OCI-LY3 (cell line): ENCODE measurements around the gene RNF112.

ENCODE experiments used
- H2AFZ ChIP-seq: fragments of 200-600, 300-600 bp; shearing (Covaris generic); 2 replicates; pipeline ENCODE4 v1.6.0; 2014; ENCODE audit warnings: antibody characterized with exemption, low read depth, low read length
- H3K27ac ChIP-seq: fragments of 200-600, 300-600 bp; sonication (generic); 2 replicates; pipeline ENCODE4 v1.5.1; 2014; ENCODE audit warnings: mild to moderate bottlenecking, low read length, moderate library complexity, mixed read lengths
- H3K27me3 ChIP-seq: fragments of 200-600, 300-600 bp; sonication (generic); 2 replicates; pipeline ENCODE4 v1.6.1; 2014; ENCODE audit warnings: low read depth, low read length, mixed read lengths
- H3K36me3 ChIP-seq: fragments of 200-600, 300-600 bp; sonication (generic); replicated peaks from 2 replicates; pipeline ENCODE3; 2014; ENCODE audit warnings: low read depth, low read length, mixed read lengths
- H3K4me1 ChIP-seq: fragments of 300-600, 200-600 bp; sonication (generic); 2 replicates; pipeline ENCODE4 v1.6.1; 2014; ENCODE audit warnings: low read length, mixed read lengths
- H3K4me2 ChIP-seq: fragments of 200-600, 300-600 bp; sonication (generic); 2 replicates; pipeline ENCODE4 v1.6.1; 2014; ENCODE audit warnings: low read length, mixed read lengths
- H3K4me3 ChIP-seq: fragments of 300-600, 200-600 bp; sonication (generic); 2 replicates; pipeline ENCODE4 v1.5.1; 2014; ENCODE audit warnings: antibody characterized with exemption, mild to moderate bottlenecking, low read length, moderate library complexity
- H3K79me2 ChIP-seq: fragments of 300-600, 200-600 bp; shearing (Covaris generic); 2 replicates; pipeline ENCODE4 v1.6.1; 2014; ENCODE audit warnings: mild to moderate bottlenecking, low read length, mixed read lengths
- H3K9ac ChIP-seq: fragments of 300-600, 200-600 bp; shearing (Covaris generic); 2 replicates; pipeline ENCODE4 v1.6.0; 2014; ENCODE audit warnings: mild to moderate bottlenecking, low read length, moderate library complexity
- H3K9me3 ChIP-seq: fragments of 200-600, 300-600 bp; shearing (Covaris generic); 2 replicates; pipeline ENCODE4 v1.6.1; 2014; ENCODE audit warnings: low read length, mixed read lengths; ENCODE audit not compliant: insufficient read depth
- H4K20me1 ChIP-seq: fragments of 200-600, 300-600 bp; sonication (generic); 2 replicates; pipeline ENCODE4 v1.6.1; 2016; ENCODE audit warnings: low read length, mixed read lengths; ENCODE audit not compliant: insufficient read depth
- EZH2phosphoT487 ChIP-seq: fragments of 200-600 bp; shearing (Covaris generic); IDR thresholded peaks from 2 replicates; pipeline ENCODE4 v1.6.1; 2018; ENCODE audit warnings: antibody characterized with exemption, mixed run types, low read depth
- TF ChIP-seq, protein P1 (sequence below): fragments of 200-600, 300-600 bp; sonication (generic); IDR thresholded peaks from 2 replicates; pipeline ENCODE4 v1.5.1; 2014; ENCODE audit warnings: antibody characterized with exemption, low read length, low read depth

Gene RNF112

DNA sequence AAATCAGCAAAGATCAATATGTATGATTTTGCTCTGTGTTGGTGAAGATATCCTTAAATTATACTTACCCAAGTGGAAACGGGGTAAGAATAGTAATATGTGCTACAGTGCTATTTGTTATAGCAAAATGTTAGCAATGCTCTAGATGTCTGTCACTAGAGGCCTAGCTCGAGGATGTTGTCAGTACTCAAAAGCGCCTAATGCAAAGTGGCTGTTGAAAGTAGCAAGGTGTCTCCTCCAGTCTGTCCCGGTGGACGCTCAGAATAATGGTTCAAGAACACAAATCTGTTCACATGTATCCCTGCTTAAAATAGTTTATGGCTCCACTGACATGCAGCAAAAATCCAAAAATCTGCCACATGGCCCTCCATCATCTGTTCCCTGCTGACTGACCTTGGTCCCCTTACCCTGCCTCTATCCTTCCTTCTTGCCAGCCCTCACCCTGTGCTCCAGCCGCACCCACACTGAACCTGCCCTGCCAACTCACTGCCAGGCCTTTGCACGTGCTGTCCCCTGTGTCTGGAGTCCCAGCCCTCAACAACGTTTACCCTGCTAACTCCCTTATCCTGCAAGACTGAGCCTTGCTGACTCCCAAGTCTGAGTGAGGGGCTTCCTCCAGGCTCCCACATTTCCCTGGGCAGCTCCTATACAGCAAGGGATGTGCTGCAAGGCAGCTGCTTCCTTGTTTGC, 9.6 kb upstream of the RNF112 start:
- H3K27ac ChIP-seq: no peak overlapping the region
- no peaks in the 10 kb centered on the region for H3K27me3 ChIP-seq
- H3K4me2 ChIP-seq: no peak overlapping the region
- no peak overlapping the region for H3K4me3 ChIP-seq
- no peaks in the 10 kb centered on the region for H3K79me2 ChIP-seq
- TF ChIP-seq, protein P1, sequence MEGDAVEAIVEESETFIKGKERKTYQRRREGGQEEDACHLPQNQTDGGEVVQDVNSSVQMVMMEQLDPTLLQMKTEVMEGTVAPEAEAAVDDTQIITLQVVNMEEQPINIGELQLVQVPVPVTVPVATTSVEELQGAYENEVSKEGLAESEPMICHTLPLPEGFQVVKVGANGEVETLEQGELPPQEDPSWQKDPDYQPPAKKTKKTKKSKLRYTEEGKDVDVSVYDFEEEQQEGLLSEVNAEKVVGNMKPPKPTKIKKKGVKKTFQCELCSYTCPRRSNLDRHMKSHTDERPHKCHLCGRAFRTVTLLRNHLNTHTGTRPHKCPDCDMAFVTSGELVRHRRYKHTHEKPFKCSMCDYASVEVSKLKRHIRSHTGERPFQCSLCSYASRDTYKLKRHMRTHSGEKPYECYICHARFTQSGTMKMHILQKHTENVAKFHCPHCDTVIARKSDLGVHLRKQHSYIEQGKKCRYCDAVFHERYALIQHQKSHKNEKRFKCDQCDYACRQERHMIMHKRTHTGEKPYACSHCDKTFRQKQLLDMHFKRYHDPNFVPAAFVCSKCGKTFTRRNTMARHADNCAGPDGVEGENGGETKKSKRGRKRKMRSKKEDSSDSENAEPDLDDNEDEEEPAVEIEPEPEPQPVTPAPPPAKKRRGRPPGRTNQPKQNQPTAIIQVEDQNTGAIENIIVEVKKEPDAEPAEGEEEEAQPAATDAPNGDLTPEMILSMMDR: no peak
- TF ChIP-seq EZH2phosphoT487: no peak
- H3K36me3 ChIP-seq: no peaks in the 10 kb centered on the region
- no peaks in the 10 kb centered on the region for H3K9me3 ChIP-seq
- no peaks in the 10 kb centered on the region for H4K20me1 ChIP-seq
- no peak overlapping the region for H2AFZ ChIP-seq
- peaks cover 7% of the 10 kb centered on the region for H3K4me1 ChIP-seq
- no peak overlapping the region for H3K9ac ChIP-seq

DNA sequence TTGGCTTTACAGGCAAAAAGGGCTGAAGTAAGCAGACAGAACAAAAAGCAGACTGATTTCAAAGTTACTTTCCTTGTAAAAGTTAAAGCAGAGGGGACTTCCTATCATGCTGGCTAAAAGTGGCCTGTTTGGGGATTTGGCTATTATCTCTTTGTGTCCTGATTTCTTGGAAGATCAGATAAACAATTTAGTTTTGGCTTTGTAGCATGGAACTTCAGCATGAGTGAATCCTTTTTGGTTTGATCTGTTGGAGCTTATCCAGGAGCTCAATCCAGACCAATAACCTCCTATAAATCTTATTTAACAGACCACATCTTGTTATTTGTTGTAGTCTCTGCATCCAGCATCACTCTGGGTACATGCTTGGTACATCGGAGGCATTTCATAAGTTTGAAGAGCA, 8.9 kb upstream of the RNF112 start:
- Histone ChIP-seq H3K27me3 (no peaks in the 10 kb centered on the region), H3K9ac (no peak overlapping the region), H3K36me3 (no peaks in the 10 kb centered on the region), H4K20me1 (no peaks in the 10 kb centered on the region), H3K4me3 (no peak overlapping the region), H3K79me2 (no peaks in the 10 kb centered on the region), H3K4me1 (peaks cover 7% of the 10 kb centered on the region), H2AFZ (no peak overlapping the region), H3K9me3 (no peaks in the 10 kb centered on the region), H3K4me2 (no peak overlapping the region), H3K27ac (no peak overlapping the region)
- TF ChIP-seq, protein P1: no peak
- no peak for TF ChIP-seq EZH2phosphoT487

DNA sequence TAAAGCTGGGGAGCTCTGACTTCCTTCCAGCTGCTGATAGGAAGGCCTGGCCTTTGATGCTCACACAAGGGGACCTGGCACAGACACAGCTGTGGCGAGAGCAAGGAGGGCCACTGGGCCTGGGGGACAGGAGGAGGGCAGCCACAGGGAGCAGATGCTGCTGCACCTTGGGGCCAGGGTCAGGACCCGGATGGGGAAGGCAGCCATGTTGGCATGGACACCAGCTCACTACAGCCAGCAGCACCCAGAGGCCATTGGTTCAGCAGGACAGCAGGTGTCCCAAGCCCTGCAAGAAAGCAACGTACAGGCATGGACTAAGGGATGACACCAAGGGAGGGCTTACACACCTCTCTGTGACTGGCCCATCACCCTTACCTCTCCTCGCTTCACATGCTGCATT, 8.0 kb upstream of the RNF112 start:
- no peaks in the 10 kb centered on the region for H3K36me3 ChIP-seq
- TF ChIP-seq, protein P1: no peak
- TF ChIP-seq EZH2phosphoT487: no peak
- no peaks in the 10 kb centered on the region for H3K4me1 ChIP-seq
- H2AFZ ChIP-seq: no peak overlapping the region
- H3K4me3 ChIP-seq: no peak overlapping the region
- no peaks in the 10 kb centered on the region for H4K20me1 ChIP-seq
- H3K27ac ChIP-seq: no peak overlapping the region
- H3K27me3 ChIP-seq: no peaks in the 10 kb centered on the region
- no peak overlapping the region for H3K4me2 ChIP-seq
- H3K9me3 ChIP-seq: no peaks in the 10 kb centered on the region
- no peaks in the 10 kb centered on the region for H3K79me2 ChIP-seq
- H3K9ac ChIP-seq: no peak overlapping the region

DNA sequence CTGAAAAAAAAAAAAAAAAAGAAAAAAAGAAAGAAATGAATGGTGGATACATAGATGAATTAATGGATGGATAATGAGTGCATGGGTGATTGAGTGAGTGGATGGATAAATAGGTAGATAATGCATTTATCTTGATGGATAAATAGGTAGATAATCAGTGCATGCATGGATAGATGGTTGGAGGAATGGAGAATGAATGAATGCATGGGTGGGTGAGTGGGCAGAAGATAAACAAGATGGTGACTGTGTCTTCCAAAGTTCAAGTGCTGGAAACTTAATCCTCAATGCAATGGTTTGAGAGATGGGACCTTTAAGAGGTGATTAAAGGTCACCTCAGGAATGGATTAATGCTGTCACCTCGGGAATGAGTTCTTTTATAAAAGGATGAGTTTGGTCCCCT, 6.8 kb upstream of the RNF112 start:
- Histone ChIP-seq H2AFZ (no peak overlapping the region), H3K9me3 (no peaks in the 10 kb centered on the region), H3K4me2 (no peak overlapping the region), H4K20me1 (no peaks in the 10 kb centered on the region), H3K4me1 (no peaks in the 10 kb centered on the region), H3K4me3 (no peak overlapping the region), H3K79me2 (no peaks in the 10 kb centered on the region), H3K27me3 (no peaks in the 10 kb centered on the region), H3K36me3 (no peaks in the 10 kb centered on the region), H3K27ac (no peak overlapping the region), H3K9ac (no peak overlapping the region)
- TF ChIP-seq, protein P1: no peak
- TF ChIP-seq EZH2phosphoT487: no peak
